Inferior parietal cortex (tissue), 1 donor: ENCODE measurements around the gene HNRNPF.
"Not testable (repeated sequence)": the region's sequence is repeated elsewhere in the genome, so short reads cannot be mapped to it uniquely, and the experiment has no call there.

Source experiments
- DNase-seq: peaks from one replicate; pipeline ENCODE4 v3.0.0-alpha.2; 2016; ENCODE audit errors: extremely low spot score

HNRNPF gene

DNA sequence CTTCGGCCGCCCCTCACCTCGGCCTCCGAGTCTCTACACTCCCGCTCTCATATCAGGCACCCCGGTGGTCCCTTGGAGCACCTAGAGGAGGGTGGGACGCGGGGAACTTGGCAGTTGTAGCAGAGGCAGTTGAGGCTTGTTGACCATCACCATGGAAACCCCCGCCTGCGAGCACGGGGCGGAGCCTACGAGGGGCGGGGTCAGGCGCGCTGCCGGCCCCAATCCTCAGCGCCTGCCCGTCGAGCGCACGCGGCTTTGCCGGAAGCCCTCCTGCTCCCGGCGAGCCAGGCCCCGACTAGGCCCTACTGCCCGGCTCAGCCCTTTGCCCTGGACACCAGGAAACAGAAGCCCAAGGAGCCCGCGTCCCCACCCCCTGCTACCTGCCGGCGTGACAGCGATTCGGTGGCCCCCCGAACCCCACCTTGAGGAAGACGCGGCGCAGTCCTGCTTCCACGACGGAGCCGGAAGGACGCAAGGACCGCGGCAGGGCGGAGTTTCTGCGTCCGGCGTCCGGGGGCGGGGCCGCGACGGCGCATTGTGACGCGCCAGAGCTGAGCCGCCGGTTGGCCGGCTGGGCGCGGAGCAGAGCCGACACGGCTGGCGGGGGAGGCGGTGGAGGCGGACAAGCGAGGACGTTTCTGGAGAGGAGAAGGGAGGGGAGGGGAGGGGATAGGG, at the start of gene HNRNPF:
Gene HNRNPF, minus strand, starts transcription at position 477 of the 675 bp plus-strand sequence. CDS start 21,302 bp downstream, outside the sequence.
- peak; percentile 95 for DNase-seq

DNA sequence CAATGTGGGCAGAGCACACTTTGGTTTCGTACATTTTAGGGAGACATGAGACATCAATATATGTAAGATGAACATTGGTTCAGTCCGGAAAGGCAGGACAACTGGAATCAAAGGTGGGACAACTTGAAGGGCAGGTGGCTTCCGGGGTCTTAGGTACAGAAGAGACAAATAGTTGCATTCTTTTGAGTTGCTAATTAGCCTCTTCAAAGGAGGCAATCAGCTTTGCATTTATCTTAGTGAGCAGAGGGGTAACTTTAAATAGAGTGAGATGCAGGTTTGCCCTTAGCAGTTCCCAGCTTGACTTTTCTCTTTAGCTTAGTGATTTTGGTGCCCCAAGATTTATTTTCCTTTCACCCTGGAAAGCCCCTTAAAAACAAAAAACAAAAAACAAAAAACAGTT, 49.2 kb upstream of the HNRNPF start:
- no peak for DNase-seq

DNA sequence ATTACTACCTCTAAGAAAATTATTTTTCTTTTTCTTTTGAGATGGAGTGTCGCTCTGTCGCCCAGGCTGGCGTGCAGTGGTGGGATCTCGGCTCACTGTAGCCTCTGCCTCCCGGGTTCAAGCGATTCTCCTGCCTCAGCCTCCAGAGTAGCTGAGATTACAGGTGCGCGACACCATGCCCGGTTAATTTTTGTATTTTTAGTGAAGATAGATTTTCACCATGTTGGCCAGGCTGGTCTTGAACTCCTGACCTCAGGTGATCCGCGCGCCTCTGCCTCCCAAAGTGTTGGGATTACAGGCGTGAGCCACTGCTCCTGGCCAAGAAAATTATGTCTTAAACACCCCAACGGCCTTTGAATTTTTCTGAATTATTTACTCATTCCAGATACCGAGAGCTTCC, 47.6 kb upstream of the HNRNPF start:
- DNase-seq: not testable (repeated sequence)

DNA sequence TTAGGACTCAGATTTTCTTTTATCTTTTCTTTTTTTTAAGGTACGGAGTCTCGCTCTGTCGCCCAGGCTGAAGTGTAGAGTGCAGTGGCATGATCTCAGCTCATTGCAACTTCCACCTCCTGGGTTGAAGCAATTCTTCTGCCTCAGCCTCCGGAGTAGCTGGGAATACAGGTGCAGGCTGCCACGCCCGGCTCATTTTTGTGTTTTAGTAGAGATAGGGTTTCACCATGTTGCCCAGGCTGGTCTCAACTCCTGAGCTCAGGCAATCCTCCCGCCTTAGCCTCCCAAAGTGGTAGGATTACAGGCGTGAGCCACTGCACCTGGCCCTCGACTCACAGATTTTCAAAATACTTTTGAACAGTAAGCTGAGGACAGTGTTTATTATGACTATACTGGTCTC, 45.0 kb upstream of the HNRNPF start:
- not testable (repeated sequence) for DNase-seq

GRCh38 chr10:43453266-43453831, 44.4 kb upstream of the HNRNPF start:
- no peak for DNase-seq

- no peak for DNase-seq
Measured at GRCh38 chr10:43452356-43452914, 43.4 kb upstream of the HNRNPF start.

DNA sequence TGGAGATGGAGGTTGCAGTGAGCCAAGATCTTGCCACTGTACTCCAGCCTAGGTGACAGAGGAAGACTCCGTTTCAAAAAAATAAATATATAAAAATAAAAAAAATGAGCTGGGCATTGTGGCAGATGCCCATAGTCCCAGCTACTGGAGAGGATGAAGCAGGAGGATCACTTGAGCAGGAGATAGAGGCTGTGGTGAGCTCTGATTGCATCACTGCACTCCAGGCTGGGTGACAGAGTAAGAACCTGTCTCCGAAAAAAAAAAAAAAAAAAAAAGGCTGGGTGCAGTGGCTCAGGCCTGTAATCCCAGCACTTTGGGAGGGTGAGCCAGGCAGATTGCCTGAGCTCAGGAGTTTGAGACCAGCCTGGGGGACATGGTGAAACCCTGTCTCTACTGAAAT, 39.8 kb upstream of the HNRNPF start:
- DNase-seq: no peak

GRCh38 chr10:43446219-43447017, 37.4 kb upstream of the HNRNPF start:
- DNase-seq: not testable (repeated sequence)

DNA sequence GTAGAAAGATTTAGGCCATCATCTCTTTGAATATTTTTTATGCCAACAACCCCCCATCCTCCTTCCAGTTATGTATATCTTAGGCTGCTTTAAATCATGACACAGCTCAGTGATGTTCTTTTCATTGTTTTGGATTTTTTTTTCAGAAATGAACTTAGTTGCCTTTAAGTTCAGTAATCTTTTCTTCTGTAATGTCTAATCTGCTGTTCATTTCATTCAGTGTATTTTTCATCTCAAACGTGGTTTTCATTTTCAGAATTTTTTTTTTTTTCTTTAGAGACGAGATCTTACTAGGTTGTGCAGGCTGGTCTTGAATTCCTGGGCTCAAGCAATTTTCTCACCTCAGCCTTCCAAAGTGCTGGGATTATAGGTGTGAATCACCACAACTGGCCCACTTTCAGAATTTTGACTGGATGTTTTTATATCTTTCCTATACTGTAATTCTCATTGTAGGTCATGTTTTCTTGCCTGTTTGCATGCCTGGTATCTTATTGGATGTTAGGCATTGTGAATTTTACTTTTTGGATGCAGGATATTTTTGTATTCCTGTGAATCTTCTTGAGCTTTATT, 36.0 kb upstream of the HNRNPF start:
- DNase-seq: no peak

GRCh38 chr10:43444323-43444722, 35.3 kb upstream of the HNRNPF start:
- DNase-seq: no peak

DNA sequence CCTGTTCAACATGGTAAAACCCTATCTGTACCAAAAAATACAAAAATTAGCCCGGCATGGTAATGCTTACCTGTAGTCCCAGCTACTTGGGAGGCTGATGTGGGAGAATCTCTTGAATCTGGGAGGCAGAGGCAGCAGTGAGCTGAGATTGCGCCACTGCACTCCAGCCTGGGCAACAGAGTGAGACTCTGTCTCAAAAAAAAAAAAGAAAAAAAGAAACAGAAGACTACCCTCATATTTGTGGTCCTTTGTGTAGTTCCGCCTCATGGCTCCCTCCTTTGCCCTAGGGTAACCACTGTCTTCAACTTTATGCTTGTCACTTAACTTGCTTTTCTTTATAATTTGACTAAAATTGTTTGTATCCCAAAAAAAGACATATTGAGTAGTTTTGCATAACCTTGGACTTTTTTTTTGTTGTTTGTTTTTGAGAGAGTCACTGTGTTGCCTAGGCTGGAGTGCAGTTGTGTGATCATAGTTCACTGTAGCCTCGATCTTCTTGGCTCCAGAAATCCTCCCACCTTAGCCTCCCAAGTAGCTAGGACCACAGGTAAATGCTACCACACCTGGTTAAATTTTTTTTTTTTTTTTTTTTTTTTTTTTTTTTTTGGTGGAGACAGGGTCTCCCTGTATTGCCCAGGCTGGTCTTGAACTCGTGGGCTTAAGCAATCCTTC, 31.6 kb upstream of the HNRNPF start:
- no peak for DNase-seq

- DNase-seq: no peak
Measured at GRCh38 chr10:43437141-43437870, 28.3 kb upstream of the HNRNPF start.

DNA sequence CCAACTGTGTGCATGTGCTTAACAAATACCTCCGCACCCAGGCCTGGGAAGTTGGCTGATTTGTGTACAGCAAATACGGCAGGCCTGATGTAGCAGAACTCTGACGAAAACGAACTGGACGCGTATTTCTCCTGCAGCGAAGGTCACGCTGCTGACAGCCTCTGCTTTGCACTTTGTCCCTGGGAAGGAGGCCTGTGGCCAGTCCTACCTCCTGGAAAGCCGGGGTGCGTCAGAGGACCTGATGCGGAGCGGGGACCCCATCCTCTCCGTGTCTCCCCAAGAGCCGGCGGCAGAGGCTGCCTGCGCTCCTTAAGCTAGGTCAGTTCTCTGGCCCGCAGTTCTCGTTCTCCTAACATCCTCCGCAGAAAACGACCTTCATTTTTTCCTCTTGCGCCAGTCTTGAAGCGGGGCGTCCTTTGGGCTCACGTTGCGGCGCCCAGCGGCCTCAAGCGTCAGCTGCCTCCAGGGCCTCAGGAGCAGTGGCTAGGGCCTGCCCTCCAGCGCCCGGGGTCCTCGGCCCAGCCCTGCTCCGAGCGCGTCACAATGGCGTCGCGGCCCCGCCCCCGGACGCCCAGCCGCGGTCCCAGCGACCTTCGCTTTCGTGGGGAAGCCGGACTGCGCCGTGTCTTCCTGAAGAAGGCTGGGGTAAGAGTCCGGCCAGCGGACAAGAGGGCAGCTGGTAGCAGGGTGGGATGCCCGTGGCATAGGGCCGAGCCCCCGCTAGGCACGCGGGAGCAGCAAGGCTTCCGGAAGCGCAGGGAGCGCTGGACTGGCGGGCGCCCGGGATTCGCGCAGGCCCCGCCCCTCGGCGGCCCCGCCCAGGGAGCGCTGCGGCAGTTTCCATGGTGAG, 27.5 kb upstream of the HNRNPF start, which contains the start of gene ZNF487:
Gene ZNF487, plus strand, starts transcription at position 821 of the 850 bp plus-strand sequence. CDS start 38,703 bp downstream, outside the sequence.
- DNase-seq: peak; percentile 86

GRCh38 chr10:43430926-43431663, 22.1 kb upstream of the HNRNPF start:
- no peak for DNase-seq

DNA sequence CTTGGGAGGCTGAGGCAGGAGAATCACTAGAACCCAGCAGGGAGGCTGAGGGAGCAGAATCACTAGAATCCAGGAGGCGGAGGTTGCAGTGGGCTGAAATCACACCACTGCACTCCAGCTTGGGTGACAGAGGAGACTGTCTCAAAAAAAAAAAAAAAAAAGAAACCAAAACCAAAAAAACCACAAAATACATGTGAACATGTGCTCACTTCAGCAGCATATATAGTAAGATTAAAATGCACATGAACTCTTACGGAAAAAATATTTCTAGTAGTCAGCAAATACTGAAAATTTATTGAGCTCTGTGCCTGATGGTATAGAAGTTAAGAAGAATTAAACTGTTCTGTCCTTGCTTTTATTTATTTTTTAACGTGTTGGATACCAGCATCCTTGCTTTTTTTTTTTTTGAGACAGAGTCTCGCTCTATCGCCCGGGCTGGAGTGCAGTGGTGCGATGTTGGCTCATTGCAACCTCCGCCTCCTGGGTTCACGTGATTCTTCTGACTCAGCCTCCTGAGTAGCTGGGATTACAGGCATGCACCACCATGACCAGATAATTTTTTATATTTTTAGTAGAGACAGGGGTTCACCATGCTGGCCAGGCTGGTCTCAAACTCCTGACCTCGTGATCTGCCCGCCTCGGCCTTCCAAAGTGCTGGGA, 18.3 kb upstream of the HNRNPF start:
- DNase-seq: no peak

GRCh38 chr10:43426476-43426875, 17.5 kb upstream of the HNRNPF start:
- DNase-seq: not testable (repeated sequence)

GRCh38 chr10:43424416-43424815, 15.4 kb upstream of the HNRNPF start:
- DNase-seq: no peak

DNA sequence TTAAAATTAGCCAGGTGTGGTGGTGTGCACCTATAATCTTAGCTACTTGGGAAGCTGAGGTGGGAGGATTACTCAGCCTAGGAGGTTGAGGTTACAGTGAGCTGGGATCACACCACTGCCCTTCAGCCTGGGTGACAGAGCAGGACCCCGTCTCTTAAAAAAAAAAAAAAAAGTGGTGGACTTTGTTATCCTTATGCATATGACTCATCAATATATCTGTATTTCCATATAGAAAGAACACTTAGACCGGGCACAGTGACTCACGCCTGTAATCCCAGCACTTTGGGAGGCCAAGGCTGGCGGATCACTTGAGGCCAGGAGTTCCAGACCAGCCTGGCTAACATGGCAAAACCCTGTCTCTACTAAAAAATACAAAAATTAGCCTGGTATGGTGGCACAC, 13.0 kb upstream of the HNRNPF start:
- DNase-seq: not testable (repeated sequence)

DNA sequence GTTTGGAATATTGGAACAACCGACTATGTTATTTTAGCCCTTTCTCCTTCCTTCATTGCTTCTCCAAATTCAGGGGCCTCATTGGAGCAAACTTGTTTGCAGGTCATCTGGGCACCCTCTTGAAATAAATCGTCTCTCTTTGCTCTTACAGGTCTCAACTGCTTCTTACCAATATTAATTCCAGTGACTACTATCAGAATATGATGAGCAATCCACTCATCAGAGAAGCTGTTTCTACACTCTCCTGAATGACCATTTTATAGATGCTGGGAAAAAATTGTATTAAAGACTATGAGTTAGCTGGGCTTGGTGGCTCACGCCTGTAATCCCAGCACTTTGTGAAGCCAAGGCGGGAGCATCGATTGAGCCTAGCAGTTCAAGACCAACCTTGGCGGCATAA, 12.5 kb upstream of the HNRNPF start:
- no peak for DNase-seq
